Smooth muscle cell (in vitro differentiated cells): ENCODE results near the gene SYNJ2. TPM values are rescaled to one million over a fixed set of nuclear protein-coding genes. Genes with fewer than 3 reads are reported as not detected.

Source experiments
- DNase-seq: peaks from one replicate; lab custom pipeline; 2025; ENCODE audit not compliant: unreplicated experiment; lab: John Stamatoyannopoulos, UW
- H2AFZ ChIP-seq: fragments of 200-600 bp; sonication (generic); 2 replicates; pipeline ENCODE4 v1.6.0; 2016; ENCODE audit warnings: antibody characterized with exemption, low read depth, mild to moderate bottlenecking
- H3F3A ChIP-seq: fragments of 200-600 bp; sonication (generic); 2 replicates; pipeline ENCODE4 v1.6.0; 2017; ENCODE audit warnings: antibody characterized with exemption, low read depth
- H3K27ac ChIP-seq: fragments of 200-600 bp; sonication (generic); 2 replicates; pipeline ENCODE4 v1.5.1; 2016; ENCODE audit warnings: low read depth, mild to moderate bottlenecking
- H3K27me3 ChIP-seq: fragments of 200-600 bp; sonication (generic); 2 replicates; pipeline ENCODE4 v1.6.1; 2016; ENCODE audit warnings: low read depth, mild to moderate bottlenecking
- H3K36me3 ChIP-seq: fragments of 200-600 bp; sonication (generic); 2 replicates; pipeline ENCODE4 v1.5.1; 2016; ENCODE audit warnings: low read depth
- H3K4me1 ChIP-seq: fragments of 200-600 bp; sonication (generic); 2 replicates; pipeline ENCODE4 v1.5.1; 2016; ENCODE audit warnings: low read depth
- H3K4me2 ChIP-seq: fragments of 200-600 bp; sonication (generic); 2 replicates; pipeline ENCODE4 v1.6.0; 2016; ENCODE audit warnings: mild to moderate bottlenecking
- H3K4me3 ChIP-seq: fragments of 200-600 bp; sonication (generic); 2 replicates; pipeline ENCODE4 v1.5.1; 2016; ENCODE audit warnings: mild to moderate bottlenecking
- H3K79me2 ChIP-seq: fragments of 200-600 bp; sonication (generic); 2 replicates; pipeline ENCODE4 v1.6.0; 2016; ENCODE audit warnings: low read depth, mild to moderate bottlenecking
- H3K9ac ChIP-seq: fragments of 200-600 bp; sonication (generic); 2 replicates; pipeline ENCODE4 v1.6.0; 2016; ENCODE audit warnings: low read depth
- H3K9me3 ChIP-seq: fragments of 200-600 bp; sonication (generic); replicated peaks from 2 replicates; pipeline ENCODE4 v1.5.1; 2016; ENCODE audit warnings: low read depth
- H4K20me1 ChIP-seq: fragments of 200-600 bp; sonication (generic); 2 replicates; pipeline ENCODE4 v1.6.0; 2016; ENCODE audit warnings: low read depth
- WGBS: methylation state at CpG from one replicate; pipeline ENCODE4 v1.1.7; 2016; ENCODE audit warnings: low lambda C conversion rate; 5-methylcytosine and 5-hydroxymethylcytosine counted together
- polyA plus RNA-seq: library from polyadenylated mRNA; unstranded; fragments of >200 nt; fragmentation: Nextera tagmentation; extraction: Ambion mirVana; gene quantifications from 2 replicates; pipeline ENCODE4 v1.2.1, GENCODE V29; 2016
- total RNA-seq: library from RNA; depleted of rRNA; stranded (reverse); fragments of >200 nt; gene quantifications from 2 replicates; pipeline ENCODE4 v1.2.3, GENCODE V29; 2014
- TF ChIP-seq, protein P1 (sequence below): fragments of 200-600 bp; sonication (generic); IDR thresholded peaks from 2 replicates; pipeline ENCODE4 v1.5.1; 2017; ENCODE audit warnings: borderline replicate concordance, mild to moderate bottlenecking, antibody characterized with exemption; ENCODE audit not compliant: insufficient read depth, poor library complexity, severe bottlenecking

The SYNJ2 gene
- total and polyA plus RNA-seq, 2 experiments from 2014 or later: 6.0 to 6.1 TPM

DNA sequence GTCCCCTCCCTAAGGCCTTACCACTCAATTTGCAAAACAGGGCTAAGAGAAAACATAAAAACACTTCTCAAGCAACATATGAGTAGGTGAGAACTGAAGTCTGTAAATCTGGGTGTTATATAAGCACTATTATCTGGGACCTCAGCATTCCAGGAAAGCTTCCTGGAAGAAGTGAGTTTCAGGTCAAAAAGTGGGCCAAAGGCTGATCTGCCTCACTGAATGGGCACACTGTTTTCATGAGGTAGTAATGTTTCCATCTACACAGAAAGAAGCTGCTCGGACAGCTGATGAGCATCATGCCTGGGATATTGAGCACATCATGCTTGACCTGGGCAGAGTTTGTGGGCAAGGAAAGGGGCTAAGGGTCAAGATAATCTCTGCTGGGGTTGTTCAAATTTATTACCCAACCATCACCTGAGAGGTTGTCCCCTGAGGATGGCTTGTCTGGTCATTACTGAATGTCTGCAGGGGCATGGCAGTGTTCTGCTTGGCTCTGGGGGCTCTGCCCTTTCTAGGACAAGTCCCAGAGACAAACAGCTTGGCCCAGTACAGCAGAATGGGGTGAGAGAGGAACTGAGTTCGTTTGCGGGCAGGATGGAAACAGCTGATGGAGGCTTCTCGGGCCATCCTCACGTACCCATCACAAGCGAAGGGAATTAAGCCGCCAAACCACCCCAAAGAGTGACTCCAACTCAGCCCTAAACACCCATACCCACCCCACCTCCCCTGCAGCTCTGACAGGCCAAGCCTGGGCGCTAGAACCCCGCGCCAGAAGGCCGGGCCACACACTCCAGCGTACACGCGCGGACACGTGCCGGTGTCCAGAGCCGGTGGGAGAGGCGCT is 1.2 kb upstream of the SYNJ2 start:
- TF ChIP-seq, protein P1, sequence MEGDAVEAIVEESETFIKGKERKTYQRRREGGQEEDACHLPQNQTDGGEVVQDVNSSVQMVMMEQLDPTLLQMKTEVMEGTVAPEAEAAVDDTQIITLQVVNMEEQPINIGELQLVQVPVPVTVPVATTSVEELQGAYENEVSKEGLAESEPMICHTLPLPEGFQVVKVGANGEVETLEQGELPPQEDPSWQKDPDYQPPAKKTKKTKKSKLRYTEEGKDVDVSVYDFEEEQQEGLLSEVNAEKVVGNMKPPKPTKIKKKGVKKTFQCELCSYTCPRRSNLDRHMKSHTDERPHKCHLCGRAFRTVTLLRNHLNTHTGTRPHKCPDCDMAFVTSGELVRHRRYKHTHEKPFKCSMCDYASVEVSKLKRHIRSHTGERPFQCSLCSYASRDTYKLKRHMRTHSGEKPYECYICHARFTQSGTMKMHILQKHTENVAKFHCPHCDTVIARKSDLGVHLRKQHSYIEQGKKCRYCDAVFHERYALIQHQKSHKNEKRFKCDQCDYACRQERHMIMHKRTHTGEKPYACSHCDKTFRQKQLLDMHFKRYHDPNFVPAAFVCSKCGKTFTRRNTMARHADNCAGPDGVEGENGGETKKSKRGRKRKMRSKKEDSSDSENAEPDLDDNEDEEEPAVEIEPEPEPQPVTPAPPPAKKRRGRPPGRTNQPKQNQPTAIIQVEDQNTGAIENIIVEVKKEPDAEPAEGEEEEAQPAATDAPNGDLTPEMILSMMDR: no peak
- Histone ChIP-seq H3F3A (no peaks in the 10 kb centered on the region), H3K27ac (peak overlapping the region; percentile 43), H3K79me2 (peaks cover 31% of the 10 kb centered on the region), H3K27me3 (no peaks in the 10 kb centered on the region), H3K36me3 (no peaks in the 10 kb centered on the region), H3K9ac (peak overlapping the region; percentile 39), H4K20me1 (peaks cover 7% of the 10 kb centered on the region), H3K4me2 (peak overlapping the region; percentile 97), H3K4me1 (peaks cover 6% of the 10 kb centered on the region), H3K9me3 (no peaks in the 10 kb centered on the region), H3K4me3 (peak overlapping the region; percentile 97), H2AFZ (peak overlapping the region; percentile 85)
- DNase-seq: no peak
- 74% methylated on average over 19 of the region's 19 CpGs for WGBS

DNA sequence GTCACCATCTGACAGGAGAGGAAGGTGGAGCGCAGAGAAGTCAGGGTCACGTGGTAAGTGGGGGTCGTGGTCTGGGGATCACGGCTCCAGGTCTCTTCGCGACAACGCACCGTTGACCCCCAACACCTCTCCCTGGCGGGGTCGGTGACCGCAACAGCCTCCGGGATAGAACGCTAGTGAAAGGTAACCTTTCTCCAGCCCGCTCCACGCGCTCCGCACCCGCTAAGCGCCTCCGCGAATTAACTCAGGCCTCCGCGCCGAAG is 600 bp upstream of the SYNJ2 start:
- Histone ChIP-seq H4K20me1 (peaks cover 7% of the 10 kb centered on the region), H3K9ac (peak overlapping the region; percentile 39), H2AFZ (peak overlapping the region; percentile 85), H3K27ac (peak overlapping the region; percentile 43), H3K4me3 (peak overlapping the region; percentile 97), H3K4me2 (peak overlapping the region; percentile 97), H3K79me2 (peaks cover 37% of the 10 kb centered on the region), H3K9me3 (no peaks in the 10 kb centered on the region), H3K4me1 (peaks cover 11% of the 10 kb centered on the region), H3K36me3 (no peaks in the 10 kb centered on the region), H3F3A (no peaks in the 10 kb centered on the region), H3K27me3 (no peaks in the 10 kb centered on the region)
- DNase-seq: no peak
- TF ChIP-seq, protein P1: no peak
- 14% methylated on average over 24 of the region's 24 CpGs for WGBS

DNA sequence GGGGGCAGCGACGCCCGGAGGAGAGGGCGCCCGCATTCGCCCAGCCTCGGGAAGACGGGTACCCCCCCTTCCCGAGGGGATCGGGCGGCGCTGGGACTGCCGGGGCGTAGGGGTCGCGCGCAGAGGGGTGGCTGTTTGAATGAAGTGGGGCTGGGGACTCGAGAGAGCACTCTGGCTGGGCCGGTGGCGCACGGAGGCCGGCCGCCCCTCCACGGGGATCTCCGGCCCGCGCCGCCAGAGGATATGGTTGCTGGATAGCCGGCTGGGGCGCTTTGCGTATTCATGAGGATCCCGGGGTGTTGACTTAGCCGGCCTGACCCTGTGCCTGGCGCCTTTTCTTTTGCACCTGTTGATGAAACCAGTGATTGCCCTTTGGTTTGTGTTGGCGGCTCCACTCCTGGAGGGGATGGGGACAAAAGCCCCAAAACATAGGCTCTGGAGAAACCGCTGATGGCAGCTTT is 469 bp downstream of the SYNJ2 start:
- Histone ChIP-seq H3K4me2 (peak overlapping the region; percentile 97), H3K27me3 (no peaks in the 10 kb centered on the region), H4K20me1 (peaks cover 7% of the 10 kb centered on the region), H3K27ac (peak overlapping the region; percentile 52), H3K36me3 (no peaks in the 10 kb centered on the region), H3K4me1 (peaks cover 13% of the 10 kb centered on the region), H3K4me3 (peak overlapping the region; percentile 97), H3F3A (no peaks in the 10 kb centered on the region), H2AFZ (peak overlapping the region; percentile 40), H3K9me3 (no peaks in the 10 kb centered on the region), H3K79me2 (peaks cover 47% of the 10 kb centered on the region), H3K9ac (peak overlapping the region; percentile 95)
- TF ChIP-seq, protein P1: no peak
- DNase-seq: no peak
- WGBS: 2% methylated on average over 29 of the region's 36 CpGs
